NCI-H82 treated with DMSO at 0.1 percent for 48 hours (cell line): ENCODE measurements around the gene ABR.

Experiments
- DNase-seq: peaks from one replicate; lab custom pipeline; 2025; ENCODE audit not compliant: unreplicated experiment; lab: John Stamatoyannopoulos, UW

ABR gene

DNA sequence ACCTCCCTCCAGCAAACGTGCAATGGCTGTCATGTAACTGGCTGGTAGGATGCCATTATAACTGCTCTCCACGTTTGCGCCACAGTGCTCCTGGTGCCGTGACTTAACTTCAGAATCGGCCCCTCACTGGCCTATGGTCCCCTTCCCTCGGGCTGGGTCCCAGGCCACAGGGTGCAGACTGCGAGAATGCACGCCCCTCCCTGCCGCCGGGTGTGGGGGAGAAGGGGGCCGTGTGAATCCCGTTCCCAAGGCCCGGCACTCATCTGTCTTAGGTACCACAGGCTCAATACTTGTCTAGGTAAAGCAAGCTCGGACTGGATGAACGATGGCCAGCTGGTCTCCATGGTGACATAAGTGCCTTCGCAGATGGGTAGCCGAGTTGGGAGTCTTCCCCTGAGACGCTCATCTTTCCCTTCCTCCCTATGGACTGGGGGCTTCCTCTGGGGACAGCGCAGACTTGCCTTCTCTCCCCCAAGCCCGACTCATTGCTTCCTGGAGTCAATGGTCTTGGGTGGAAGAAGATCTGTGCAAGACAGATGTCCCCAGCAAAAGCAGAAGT is 145.1 kb downstream of the ABR start:
- peak; percentile 63 for DNase-seq

DNA sequence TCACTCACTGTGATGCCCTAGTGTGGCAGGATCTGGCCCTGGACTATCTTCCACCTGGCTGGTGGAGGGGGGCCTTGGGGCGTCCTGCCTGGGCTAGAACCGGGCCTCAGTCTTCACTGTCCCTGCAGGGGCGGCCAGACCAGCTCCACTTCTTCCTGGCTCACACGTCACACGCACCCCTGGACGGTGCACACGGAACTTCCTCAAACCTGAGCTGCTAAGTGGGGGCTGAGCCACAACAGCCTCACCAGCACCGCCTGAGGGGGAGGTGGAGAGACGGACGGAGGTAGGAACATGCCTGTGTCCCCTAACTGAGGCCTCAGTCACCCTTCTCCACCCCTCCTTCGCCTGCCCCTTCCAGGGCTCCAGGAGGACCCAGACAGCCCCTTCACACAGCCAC is 146.3 kb downstream of the ABR start:
- no peak for DNase-seq

DNA sequence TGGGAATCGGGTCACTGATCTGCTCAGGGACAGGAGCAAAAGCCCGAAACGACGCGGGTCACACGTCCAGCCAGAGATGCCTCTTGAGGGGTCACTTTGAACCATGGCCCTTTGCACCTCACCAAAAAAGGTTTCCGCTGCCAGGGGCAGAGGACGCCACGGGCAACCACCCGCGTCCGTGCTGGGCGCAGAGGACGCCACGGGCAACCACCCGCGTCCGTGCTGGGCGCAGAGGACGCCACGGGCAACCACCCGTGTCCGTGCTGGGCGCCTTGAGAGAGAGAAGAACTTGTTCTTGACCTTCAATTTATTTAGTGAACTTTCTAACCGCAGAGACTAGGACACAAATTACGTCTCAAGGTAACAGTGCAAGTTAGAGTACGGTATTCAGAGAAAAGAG is 147.4 kb downstream of the ABR start:
- no peak for DNase-seq

DNA sequence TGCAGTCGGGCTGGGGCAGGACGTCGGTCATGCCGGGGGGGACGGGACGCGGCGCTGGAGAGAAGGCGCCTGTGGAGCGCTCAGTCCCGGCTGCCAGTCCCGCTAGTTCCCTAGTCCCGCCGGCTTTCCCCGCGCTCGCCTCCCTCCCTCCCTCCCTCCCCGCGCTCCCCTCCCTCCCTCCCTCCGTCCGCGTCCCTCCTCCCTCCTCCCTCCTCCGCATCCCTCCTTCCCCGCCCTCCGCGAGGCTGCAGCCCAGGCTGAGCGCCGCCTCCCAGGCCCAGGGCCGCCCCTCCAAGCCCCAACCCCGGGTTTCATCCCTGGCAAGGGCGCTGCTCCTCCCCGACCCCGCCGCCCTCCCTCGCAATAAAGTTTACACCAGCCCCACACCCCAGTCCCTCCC is 148.1 kb downstream of the ABR start:
- DNase-seq: no peak

DNA sequence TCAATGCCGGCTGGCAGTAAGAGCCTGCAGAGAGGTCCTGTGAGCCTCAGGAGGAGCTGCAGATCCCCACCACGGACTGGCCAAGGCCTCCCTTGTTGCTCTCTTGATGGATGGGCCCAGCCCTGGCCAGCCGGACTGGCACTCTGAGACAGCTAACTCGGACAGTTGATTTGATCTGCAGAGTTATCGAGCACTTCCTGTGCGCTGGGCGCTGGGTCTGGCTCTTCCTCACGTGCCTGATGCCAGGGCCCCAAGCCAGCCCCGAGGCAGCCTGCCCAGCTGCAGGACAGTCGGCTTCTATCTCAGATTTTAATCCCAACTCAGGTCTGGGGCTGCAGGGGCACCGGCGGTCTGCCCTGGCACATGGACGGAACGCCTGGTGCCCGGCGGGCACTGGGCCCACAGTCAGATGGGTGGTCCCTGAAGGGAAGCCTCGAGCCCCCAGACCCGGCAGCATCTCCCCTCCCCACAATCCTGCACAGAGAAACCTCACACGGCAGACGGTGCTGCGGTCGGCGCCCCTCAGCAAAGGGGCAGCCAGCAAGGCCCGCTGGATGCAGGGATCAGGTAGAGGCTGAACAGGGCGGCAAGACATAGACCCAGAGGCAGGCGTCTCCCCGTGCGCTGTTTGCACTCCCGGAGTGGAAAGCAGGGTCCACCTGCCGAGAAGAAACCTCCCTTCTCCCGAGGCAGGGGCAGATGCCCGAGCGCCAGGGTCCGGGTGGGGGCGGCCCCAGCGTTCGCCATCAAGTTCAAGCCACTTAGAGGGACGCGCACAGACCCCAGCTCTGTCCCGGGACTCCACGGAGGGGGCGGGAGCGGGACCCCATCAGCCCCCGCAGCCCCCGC is 148.9 kb downstream of the ABR start:
- DNase-seq: no peak

DNA sequence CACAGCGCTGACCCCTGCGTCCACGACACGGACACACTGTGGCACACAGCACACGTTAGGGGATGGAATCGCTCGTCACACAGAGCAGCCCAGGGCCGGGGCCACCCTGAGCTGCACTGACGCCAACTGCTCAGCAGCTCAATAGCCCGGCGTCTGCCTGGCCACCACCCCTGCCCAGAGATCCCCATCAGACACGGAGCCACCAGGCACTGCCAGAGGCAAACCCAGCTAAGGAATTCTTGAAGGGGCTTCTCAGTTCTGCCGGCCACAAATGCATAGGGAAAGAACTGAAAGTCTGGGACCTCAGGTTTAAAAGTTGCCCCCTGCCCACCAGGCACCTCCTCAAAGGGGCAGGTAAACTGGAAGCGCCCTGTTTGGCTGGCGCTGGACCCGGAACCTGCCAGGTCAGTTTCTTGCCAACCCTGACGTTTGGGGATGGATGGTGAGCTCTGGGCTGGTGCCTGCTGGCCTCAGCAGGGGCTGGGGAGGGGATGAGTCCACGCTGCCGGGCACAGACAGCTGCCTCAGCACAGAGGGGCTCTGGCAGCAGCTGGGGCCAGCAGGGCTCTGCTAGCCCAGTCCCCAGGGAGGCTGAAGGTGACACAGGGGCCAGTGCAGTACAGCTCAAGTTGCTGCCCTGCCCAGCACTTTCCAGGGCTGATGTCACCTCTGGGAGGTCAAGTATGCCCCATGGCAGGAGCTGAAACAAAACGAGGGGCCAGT is 149.7 kb downstream of the ABR start:
- DNase-seq: no peak

DNA sequence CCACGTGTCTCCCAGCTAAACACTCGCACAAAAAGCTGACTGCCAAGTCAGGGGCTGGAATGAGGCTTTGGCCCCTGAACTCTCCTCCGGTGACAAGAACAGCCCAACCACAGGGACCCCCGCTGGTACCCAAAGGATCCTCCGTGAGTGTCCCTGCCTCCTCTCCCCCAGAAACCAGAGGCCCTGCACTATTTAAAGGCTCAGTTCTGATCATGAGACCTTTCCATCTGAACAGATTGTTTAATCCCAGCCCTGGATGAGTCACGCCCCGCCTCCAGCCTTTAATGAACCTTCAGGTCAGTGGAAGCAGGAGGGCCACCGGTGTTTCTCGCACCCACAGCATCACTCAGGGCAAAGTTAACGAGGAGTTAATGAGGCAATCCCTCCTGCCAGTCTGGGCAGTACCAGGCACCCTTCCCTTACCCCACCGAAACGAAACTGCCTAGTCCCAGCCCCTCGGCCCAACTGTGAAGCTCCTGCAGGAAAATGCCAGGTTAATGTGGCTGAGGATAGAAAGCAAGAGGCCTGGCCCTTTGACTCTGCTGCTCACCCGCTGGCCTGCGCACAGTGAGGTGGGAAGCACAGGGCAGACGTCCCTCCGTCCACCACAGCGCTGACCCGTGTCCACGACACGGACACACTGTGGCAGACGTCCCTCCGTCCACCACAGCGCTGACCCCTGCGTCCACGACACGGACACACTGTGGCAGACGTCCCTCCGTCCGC is 150.4 kb downstream of the ABR start:
- peak; percentile 28 for DNase-seq

DNA sequence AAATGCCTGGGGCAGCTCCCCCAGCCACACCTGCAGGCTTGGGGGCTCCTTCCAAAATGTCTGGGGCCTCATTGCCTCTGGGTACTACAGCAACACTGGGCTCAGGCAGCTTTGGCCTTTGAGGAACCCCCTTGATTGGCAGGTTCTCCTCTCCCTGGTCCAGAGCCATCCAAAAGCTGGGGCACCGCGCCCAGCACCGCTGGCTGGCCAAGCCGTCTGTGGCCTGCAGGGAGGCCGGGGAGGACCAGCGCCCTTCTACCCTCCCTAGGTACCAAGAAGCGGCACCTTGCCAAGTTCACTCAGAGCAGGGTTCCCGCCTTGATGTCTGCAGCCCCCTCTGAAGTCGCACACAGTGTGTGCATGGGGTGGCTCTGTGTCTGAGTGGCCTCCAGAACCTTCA is 152.7 kb downstream of the ABR start:
- no peak for DNase-seq

DNA sequence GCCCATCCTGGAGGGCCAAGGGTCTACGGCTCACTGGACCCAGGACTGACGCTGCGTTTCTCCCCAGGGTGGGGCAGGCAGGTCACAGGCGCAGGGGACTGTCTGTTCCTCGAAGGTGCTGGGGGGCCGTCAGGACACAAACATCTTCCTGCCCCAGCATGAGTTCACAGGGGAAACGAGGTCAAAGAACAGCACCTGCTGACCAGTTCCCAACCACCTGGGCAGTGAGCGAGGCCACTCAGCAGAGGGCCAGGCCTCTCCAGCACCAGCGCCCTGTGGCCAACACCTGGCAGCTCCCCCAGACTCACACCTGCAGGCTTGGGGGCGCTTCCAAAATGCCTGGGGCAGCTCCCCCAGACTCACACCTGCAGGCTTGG is 153.2 kb downstream of the ABR start:
- no peak for DNase-seq

DNA sequence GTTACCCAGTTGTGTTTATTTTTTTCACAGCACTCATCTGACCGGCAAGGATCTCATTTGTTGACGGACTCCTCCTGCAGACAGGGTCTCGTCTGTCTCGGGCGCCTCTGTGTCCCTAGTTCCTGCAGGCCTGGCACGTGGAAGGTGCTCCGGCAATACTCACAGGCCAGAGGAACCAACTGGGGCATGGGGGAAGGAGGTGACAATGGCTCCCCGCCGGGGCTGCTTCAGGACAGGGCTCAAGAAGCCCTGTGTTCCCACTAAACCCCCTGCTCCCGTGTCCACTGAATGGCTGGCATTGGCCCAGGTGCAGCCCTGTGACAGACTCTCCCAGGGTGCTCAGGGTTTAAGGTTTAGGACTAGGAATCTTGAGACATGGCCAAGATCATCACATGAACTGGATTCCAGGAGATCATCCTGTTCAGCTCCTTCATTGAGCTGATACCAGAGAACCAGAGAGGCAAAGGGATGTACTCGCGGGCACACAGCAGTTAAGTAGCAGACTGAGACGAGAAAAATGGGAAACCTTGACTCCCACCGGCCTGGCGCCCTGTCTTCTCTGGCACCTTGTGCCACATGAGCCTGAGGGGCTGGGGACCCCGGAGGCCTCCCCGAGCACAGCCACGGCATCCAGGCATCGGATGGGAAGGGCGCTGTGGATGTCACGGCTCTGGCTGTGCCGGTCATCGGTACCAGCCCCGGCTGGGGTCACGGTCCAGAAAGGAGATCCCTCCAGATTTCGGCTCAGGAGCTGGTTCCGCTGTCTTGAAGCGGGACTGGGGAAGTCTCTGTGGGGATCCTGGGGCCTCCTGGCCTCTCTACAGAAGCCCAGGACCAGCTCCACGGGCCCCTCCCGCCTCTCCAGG is 153.8 kb downstream of the ABR start:
- no peak for DNase-seq

DNA sequence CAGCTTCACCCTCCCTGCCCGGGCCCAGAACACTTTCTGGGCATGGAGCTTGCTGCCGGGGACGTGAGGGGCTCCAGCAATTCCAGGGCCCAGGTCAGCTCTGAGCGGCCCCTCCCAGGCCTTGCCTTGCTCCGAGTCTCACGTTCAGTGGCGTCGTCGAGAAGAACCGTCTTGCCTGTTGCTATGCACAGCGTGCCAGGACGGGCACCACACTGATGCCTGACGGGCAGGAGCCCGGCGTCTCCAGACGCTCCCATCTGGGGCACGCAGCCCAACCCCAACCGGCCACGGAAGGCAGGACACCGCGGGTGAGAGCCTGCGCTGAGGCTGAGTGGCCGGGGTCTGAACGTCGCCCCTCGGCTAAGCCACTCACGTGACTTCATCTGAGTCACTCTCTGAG is 155.7 kb downstream of the ABR start:
- no peak for DNase-seq

DNA sequence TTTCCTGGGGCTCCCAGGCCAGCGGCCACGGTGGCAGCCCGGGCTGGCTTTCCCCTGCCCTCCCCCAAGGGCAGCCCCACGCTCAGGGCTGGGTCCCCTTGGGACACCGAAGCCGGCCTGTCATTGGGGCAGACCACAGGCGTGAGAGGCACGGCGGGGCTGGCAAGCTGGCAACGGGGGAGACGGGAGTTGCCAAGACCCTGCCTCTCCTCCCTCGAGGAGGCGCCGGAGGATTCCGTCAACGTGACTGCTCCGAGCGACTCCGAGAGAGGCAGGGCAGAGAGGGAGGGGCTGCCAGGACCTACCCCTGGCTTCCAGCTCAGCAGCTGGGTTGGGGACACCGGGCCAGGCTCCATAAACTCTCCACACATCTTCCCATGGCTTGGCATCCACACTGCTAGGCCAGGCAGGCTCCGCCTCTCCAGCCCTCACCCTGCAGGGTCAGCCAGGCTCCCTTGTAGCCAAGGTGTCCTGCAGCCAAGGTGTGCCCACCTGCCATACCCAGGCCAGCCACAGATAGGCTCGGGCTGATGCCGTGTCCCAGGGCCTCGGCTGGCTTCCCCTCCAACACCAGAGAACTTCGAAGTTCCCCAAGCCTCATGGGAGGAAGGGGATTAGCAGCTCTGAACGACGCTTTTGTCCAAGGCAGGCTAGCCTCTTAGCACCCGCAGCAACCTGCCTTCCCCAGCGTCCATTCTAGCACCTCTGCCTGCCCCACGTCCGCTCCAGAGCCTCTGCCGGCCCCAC is 157.3 kb downstream of the ABR start:
- DNase-seq: no peak

DNA sequence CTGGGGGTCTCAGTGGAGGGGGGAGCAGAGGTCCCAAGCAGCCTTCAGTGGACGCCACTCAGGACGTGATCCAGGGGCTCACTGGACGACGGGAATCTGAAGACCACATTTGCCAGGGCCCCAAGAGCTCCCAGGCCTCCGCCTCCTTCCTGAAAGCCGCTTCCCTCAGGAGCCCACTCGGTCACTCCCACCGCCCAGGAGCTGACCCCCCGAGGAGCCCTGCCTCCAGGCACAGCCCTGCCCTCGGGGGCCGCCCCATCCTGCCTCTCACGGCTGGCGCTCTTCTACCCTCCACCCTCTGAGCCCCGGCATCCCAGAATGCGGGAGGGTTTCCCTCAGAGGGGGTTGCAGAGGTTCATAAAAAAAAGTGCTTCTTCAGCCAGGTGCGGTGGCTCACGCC is 158.6 kb downstream of the ABR start:
- no peak for DNase-seq

DNA sequence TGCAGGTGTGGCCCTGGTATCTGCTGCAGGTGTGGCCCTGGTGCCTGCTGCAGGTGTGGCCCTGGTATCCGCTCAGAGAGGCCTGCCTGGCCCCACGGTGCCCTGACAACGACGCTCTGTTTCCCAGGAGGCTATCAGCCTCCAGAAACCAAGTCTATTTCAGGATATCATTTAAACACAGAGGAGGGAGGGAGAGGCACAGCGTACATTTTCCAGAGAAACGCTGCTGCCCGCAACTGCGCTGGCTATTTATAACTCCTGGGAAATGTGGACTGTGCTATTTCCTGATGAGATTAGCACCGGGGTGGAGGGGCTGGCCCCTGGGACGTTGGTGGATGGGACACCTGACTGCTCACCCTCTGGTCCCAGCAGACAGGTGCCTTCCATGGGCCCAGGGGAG is 160.3 kb downstream of the ABR start:
- no peak for DNase-seq

DNA sequence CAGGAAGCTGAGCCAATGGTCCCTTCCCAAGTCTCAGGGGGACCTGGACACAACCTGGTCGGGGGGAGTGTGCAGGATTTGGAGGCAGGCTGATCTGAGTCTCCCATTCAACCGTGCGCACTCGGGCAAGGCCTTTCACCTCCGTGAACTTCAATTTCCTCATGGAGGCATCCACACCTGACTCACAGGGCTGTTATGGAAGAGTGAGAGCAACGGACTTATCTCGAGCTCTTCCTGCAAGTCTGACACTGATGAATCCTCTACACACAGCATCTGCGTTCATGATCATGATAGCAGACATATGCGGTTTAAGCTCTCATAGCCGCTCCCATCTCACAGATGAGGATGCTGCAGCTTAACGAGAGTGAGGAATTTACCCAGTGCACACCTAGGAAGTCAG is 161.2 kb downstream of the ABR start:
- no peak for DNase-seq

DNA sequence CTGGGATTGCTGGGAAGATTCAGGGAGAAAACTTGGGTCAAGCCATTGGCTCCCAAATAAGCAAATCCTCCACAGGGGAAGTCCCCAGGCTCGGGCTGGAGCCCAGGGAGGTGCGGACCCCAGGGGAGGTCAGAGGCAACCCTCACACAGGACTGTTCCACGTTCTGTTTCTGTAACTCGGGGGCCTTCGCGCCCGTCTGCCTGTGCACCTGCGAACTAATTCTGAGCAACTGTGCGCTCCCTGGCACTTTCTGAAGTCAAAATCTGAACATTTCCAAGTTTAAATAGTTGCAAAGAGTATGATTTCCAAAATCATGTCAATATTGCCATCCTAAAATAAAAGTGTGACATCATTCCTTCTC is 166.1 kb downstream of the ABR start:
- DNase-seq: no peak

DNA sequence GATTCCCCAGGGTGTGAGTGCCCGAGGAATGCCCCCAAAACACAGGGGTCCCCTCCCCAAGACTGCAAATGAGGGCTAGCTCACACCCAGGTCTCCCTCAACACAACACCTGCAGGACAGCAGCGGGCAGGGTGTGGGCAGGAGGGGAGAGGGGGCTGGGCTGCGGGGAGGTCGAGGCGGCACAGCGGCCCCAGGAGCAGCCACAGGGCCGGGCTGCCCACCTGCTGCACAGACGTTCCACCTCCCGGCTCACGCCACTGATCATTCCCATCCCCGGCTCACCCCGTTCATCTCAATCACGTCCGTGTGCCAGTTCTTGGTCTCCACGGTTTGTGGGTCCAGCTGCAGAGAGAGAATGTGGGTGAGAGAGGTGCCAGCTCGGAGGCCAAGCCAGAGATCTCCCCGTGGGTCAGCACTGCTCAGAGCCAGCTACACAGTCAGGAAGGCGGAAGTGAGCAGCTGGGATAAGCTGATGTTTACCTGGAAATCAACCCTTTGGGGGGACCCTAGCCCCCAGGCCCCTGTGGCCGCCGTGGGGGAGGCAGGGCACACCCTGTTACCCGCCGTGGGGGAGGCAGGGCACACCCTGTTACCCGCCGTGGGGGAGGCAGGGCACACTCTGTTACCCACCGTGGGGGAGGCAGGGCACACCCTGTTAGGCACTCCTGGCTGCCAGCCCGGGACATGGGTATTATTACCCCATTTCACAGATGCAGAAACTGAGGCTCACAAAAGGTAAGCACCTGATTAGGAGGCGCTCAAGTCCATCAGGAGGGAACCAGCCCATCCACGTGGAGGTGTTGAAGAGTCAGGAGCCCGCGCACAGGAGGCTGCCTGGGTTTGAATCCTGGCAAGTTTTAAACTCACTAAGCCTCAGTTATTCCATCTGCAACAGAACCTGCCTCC is 166.7 kb downstream of the ABR start:
- DNase-seq: no peak

DNA sequence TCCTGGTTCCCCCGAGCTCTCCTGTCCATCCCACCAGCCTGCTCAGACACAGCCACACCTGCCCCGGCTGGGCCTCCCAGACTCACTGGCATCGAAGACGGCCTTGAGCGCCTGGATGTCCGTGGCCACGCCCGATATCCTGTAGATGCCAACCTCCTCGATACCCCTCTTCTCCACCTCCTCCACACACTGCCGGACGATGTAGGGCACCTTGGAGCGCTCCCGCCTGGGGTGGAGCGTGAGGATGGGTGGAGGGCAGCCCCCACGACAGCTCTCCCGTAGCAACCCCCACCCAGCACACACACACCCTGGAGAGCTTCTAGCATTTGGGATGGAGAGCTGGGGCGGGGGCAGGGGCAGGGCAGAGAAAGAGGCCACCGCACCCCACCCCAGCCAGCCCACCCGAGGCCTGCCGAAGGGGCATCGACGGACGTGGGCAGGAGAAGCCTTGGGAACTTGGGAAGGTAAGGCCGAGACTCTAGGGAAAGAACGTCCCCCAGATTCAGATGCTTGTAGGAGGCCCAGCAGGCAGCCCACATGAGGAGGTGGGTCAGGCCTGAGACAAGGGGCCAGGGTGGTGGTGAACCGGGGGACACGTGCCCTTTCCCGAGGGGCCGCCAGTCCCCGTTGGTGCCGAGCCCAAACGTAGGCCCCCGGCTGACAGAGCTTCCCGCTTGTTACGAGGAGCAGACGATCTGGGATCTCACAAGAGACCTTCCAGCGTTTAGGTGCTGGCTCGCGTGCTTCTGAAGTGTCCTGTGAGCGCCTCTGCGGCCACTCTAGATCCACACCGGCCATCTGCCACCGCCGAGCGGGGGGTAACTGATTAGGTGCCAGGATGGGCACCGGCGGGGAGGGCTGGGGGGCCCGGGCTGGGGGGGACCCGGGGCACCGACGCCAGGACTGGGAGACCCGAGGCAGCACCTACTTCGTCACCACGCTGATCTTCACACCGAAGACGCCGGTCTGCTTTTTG is 167.7 kb downstream of the ABR start:
- no peak for DNase-seq
